Measurements from ENCODE around the gene MIOX.

MIOX gene

DNA sequence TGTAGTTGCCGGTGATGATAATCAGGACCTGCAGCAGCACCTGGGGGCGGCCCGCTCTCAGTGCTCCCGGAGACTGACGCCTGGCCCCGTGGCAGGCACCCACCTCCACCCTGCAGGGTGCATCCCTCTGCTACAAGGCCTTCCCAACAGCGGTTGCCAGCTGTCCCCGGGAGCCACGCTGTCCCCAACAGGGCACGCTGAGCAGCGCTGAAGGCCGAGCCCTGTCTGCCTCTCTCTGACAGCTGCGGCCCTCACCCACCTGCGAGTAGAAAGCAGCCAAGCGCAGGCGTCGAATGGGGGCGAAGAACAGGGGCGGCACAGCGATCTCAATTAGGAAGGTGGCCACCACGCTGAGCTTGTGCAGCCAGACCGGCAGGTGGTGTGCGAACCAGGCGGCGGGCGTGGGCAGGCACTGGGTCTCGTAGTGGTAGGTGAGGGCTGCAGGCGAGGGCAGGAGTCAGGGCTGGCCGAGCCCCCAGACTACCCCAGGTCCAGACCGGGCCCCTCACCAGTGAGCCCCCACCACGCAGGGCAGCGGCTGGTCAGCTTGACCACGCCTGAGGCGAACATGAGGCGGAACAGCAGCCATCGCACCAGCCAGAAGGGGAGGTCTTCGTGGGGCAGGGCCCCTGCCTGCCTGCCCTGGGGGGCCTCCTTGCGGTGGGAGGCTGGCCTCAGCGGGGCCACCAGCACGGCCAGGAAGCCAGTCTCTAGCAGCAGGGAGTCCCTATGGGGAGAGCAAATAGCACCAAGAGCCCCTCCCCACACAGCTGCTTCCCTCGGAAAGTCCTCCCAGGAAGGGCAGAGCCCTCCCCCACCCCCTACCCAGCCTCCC lies 19.3 kb downstream of the MIOX start:
- Histone ChIP-seq H3K36me3 (ENCODE audit: insufficient read depth, insufficient read length, low read length) (peaks cover 40% of the 10 kb centered on the region), H3K27me3 (ENCODE audit: insufficient read depth, insufficient read length) (no peaks in the 10 kb centered on the region), H3K9ac (ENCODE audit: insufficient read length, low read depth) (no peak overlapping the region), H3K9me3 (ENCODE audit: insufficient read depth, low read length) (no peaks in the 10 kb centered on the region), H3K4me3 (ENCODE audit: insufficient read length, low read depth) (no peak overlapping the region), H3K4me1 (ENCODE audit: insufficient read depth, insufficient read length) (peaks cover 8% of the 10 kb centered on the region)
- no peak for TF ChIP-seq ZNF274 (IDR thresholded peaks at IDR 0.05; ENCODE audit: low read depth, low read length)
- TF ChIP-seq YY1 (IDR thresholded peaks at IDR 0.05; ENCODE audit: insufficient read depth, insufficient read length), result no peak
- no peak for TF ChIP-seq SUZ12 (IDR thresholded peaks at IDR 0.05; ENCODE audit: extremely low read depth, insufficient read depth, insufficient read length)
- no peak for DNase-seq (ENCODE audit: low read depth, low spot score)

- peak overlapping the region; percentile 97 for H3K9ac ChIP-seq (ENCODE audit: insufficient read length, low read depth)
- H3K27me3 ChIP-seq (ENCODE audit: insufficient read depth, insufficient read length), result no peaks in the 10 kb centered on the region
- H3K9me3 ChIP-seq (ENCODE audit: insufficient read depth, low read length), result no peaks in the 10 kb centered on the region
- H3K4me1 ChIP-seq (ENCODE audit: insufficient read depth, insufficient read length), result peaks cover 8% of the 10 kb centered on the region
- peaks cover 40% of the 10 kb centered on the region for H3K36me3 ChIP-seq (ENCODE audit: insufficient read depth, insufficient read length, low read length)
- peak overlapping the region; percentile 85 for H3K4me3 ChIP-seq (ENCODE audit: insufficient read length, low read depth)
- DNase-seq (ENCODE audit: low read depth, low spot score), result no peak
- TF ChIP-seq ZNF274 (IDR thresholded peaks at IDR 0.05; ENCODE audit: low read depth, low read length) (no peak), YY1 (IDR thresholded peaks at IDR 0.05; ENCODE audit: insufficient read depth, insufficient read length) (no peak), SUZ12 (IDR thresholded peaks at IDR 0.05; ENCODE audit: extremely low read depth, insufficient read depth, insufficient read length) (no peak)
These were observed 20.2 kb downstream of the MIOX start for GRCh38 chr22:50506611-50507420.

DNA sequence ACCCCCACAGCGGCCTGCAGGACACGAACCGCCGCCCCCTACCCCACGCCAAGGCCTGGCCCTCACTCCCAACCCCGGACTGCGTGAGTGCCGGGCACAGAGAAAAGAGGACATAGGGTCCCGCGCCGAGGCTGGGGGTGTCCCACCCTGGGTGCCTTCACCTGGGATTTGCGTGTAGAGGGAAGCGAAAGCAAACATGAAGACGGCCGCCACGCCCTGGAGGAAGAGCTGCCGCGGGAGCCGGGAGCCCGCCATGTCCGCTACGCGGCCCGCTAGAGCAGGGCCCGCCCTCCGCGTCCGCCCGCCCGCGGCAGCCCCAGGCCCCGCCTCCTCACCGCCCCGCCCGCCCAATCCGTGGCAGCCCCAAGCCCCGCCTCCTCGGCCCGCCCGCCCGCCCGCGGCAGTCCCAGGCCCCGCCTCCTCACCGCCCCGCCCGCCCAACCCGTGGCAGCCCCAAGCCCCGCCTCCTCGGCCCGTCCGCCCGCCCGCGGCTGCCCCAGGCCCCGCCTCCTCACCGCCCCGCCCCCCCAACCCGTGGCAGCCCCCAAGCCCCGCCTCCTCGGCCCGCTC lies 20.8 kb downstream of the MIOX start, which contains the start of gene LMF2:
Gene LMF2 (minus strand): TSS at position 282 of the 570 bp plus-strand sequence. CDS start 27 bp downstream, at position 255.
- no peaks in the 10 kb centered on the region for H3K27me3 ChIP-seq (ENCODE audit: insufficient read depth, insufficient read length)
- peaks cover 8% of the 10 kb centered on the region for H3K4me1 ChIP-seq (ENCODE audit: insufficient read depth, insufficient read length)
- H3K9me3 ChIP-seq (ENCODE audit: insufficient read depth, low read length), result no peaks in the 10 kb centered on the region
- DNase-seq (ENCODE audit: low read depth, low spot score), result no peak
- H3K36me3 ChIP-seq (ENCODE audit: insufficient read depth, insufficient read length, low read length), result peaks cover 41% of the 10 kb centered on the region
- H3K9ac ChIP-seq (ENCODE audit: insufficient read length, low read depth), result peak within 1 kb of the TSS; percentile 97
- TF ChIP-seq ZNF274 (IDR thresholded peaks at IDR 0.05; ENCODE audit: low read depth, low read length) (no peak), YY1 (IDR thresholded peaks at IDR 0.05; ENCODE audit: insufficient read depth, insufficient read length) (no peak), SUZ12 (IDR thresholded peaks at IDR 0.05; ENCODE audit: extremely low read depth, insufficient read depth, insufficient read length) (no peak)
- H3K4me3 ChIP-seq (ENCODE audit: insufficient read length, low read depth), result peak within 1 kb of the TSS; percentile 85

- peak within 1 kb of the TSS; percentile 85 for H3K4me3 ChIP-seq (ENCODE audit: insufficient read length, low read depth)
- H3K9ac ChIP-seq (ENCODE audit: insufficient read length, low read depth), result peak within 1 kb of the TSS; percentile 97
- H3K4me1 ChIP-seq (ENCODE audit: insufficient read depth, insufficient read length), result peaks cover 8% of the 10 kb centered on the region
- no peaks in the 10 kb centered on the region for H3K27me3 ChIP-seq (ENCODE audit: insufficient read depth, insufficient read length)
- H3K9me3 ChIP-seq (ENCODE audit: insufficient read depth, low read length), result no peaks in the 10 kb centered on the region
- peaks cover 33% of the 10 kb centered on the region for H3K36me3 ChIP-seq (ENCODE audit: insufficient read depth, insufficient read length, low read length)
- DNase-seq (ENCODE audit: low read depth, low spot score), result peak; percentile 92
- TF ChIP-seq ZNF274 (IDR thresholded peaks at IDR 0.05; ENCODE audit: low read depth, low read length) (no peak), YY1 (IDR thresholded peaks at IDR 0.05; ENCODE audit: insufficient read depth, insufficient read length) (peak; percentile 76), SUZ12 (IDR thresholded peaks at IDR 0.05; ENCODE audit: extremely low read depth, insufficient read depth, insufficient read length) (no peak)
These were observed 21.6 kb downstream of the MIOX start, which contains the start of gene NCAPH2 for GRCh38 chr22:50507991-50508884. Gene NCAPH2 (plus strand): TSS chr22:50508224. CDS start chr22:50508338, 114 bp downstream.

DNA sequence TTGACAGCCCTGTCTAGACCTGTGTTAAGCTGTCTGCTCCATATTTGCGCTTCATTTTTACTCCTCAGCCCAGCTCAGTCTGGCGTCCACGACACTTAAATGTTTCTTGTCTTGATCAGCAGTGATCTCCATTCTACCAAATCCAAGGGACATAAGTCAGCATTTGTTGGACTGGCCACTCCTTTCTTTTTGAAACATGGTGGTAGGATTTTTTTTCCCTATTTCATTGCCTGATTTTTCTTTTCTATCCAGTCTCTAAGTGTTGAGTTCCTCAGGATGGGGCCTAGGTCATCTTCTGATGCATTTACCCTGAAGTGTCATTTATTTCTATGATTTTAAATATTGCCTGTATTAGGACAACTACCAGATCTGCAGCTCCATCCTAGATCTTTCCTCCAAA lies 22.2 kb downstream of the MIOX start:
- no peak for TF ChIP-seq YY1 (IDR thresholded peaks at IDR 0.05; ENCODE audit: insufficient read depth, insufficient read length)
- TF ChIP-seq ZNF274 (IDR thresholded peaks at IDR 0.05; ENCODE audit: low read depth, low read length), result no peak
- TF ChIP-seq SUZ12 (IDR thresholded peaks at IDR 0.05; ENCODE audit: extremely low read depth, insufficient read depth, insufficient read length), result no peak
- H3K36me3 ChIP-seq (ENCODE audit: insufficient read depth, insufficient read length, low read length), result peaks cover 28% of the 10 kb centered on the region
- H3K4me3 ChIP-seq (ENCODE audit: insufficient read length, low read depth), result peak overlapping the region; percentile 75
- no peaks in the 10 kb centered on the region for H3K9me3 ChIP-seq (ENCODE audit: insufficient read depth, low read length)
- DNase-seq (ENCODE audit: low read depth, low spot score), result no peak
- H3K27me3 ChIP-seq (ENCODE audit: insufficient read depth, insufficient read length), result no peaks in the 10 kb centered on the region
- peak overlapping the region; percentile 96 for H3K9ac ChIP-seq (ENCODE audit: insufficient read length, low read depth)
- peaks cover 8% of the 10 kb centered on the region for H3K4me1 ChIP-seq (ENCODE audit: insufficient read depth, insufficient read length)

GRCh38 chr22:50513175-50513574 lies 26.5 kb downstream of the MIOX start:
- no peak for TF ChIP-seq SUZ12 (IDR thresholded peaks at IDR 0.05; ENCODE audit: extremely low read depth, insufficient read depth, insufficient read length)
- no peak for TF ChIP-seq ZNF274 (IDR thresholded peaks at IDR 0.05; ENCODE audit: low read depth, low read length)
- no peak for TF ChIP-seq YY1 (IDR thresholded peaks at IDR 0.05; ENCODE audit: insufficient read depth, insufficient read length)
- no peaks in the 10 kb centered on the region for H3K4me1 ChIP-seq (ENCODE audit: insufficient read depth, insufficient read length)
- H3K4me3 ChIP-seq (ENCODE audit: insufficient read length, low read depth), result no peak overlapping the region
- peaks cover 40% of the 10 kb centered on the region for H3K36me3 ChIP-seq (ENCODE audit: insufficient read depth, insufficient read length, low read length)
- DNase-seq (ENCODE audit: low read depth, low spot score), result no peak
- no peak overlapping the region for H3K9ac ChIP-seq (ENCODE audit: insufficient read length, low read depth)
- no peaks in the 10 kb centered on the region for H3K9me3 ChIP-seq (ENCODE audit: insufficient read depth, low read length)
- no peaks in the 10 kb centered on the region for H3K27me3 ChIP-seq (ENCODE audit: insufficient read depth, insufficient read length)

Data from NT2/D1 (cell line).